AG08395 (cell line): ENCODE measurements around the gene MKI67.
"Not testable (repeated sequence)": the region's sequence is repeated elsewhere in the genome, so short reads cannot be mapped to it uniquely, and the experiment has no call there.

Experiments used
- DNase-seq: peaks from one replicate; pipeline ENCODE4 v3.0.0; 2012; ENCODE audit warnings: mixed read lengths, low spot score

The MKI67 gene

GRCh38 chr10:128150045-128150493 lies 23.8 kb upstream of the MKI67 start:
- peak; percentile 86 for DNase-seq

GRCh38 chr10:128149267-128150014 lies 23.2 kb upstream of the MKI67 start:
- DNase-seq = no peak

- peak; percentile 78 for DNase-seq
These were observed 21.4 kb upstream of the MKI67 start for GRCh38 chr10:128147669-128148068.

- no peak for DNase-seq
These were observed 20.8 kb upstream of the MKI67 start for GRCh38 chr10:128147064-128147463.

- no peak for DNase-seq
These were observed 18.3 kb upstream of the MKI67 start for GRCh38 chr10:128144547-128144946.

- no peak for DNase-seq
These were observed 17.3 kb upstream of the MKI67 start for GRCh38 chr10:128143531-128143930.

GRCh38 chr10:128140425-128140824 lies 14.2 kb upstream of the MKI67 start:
- no peak for DNase-seq

GRCh38 chr10:128138429-128138828 lies 12.2 kb upstream of the MKI67 start:
- DNase-seq = not testable (repeated sequence)

GRCh38 chr10:128137877-128138276 lies 11.7 kb upstream of the MKI67 start:
- DNase-seq = peak; percentile 57

- peak; percentile 31 for DNase-seq
These were observed 3.8 kb upstream of the MKI67 start for GRCh38 chr10:128130051-128130450.

GRCh38 chr10:128128582-128128981 lies 2.4 kb upstream of the MKI67 start:
- DNase-seq = no peak

- no peak for DNase-seq
These were observed 743 bp downstream of the MKI67 start for GRCh38 chr10:128125416-128125943.

GRCh38 chr10:128124813-128125403 lies 1.3 kb downstream of the MKI67 start:
- DNase-seq = peak; percentile 9

GRCh38 chr10:128123846-128124245 lies 2.4 kb downstream of the MKI67 start:
- DNase-seq = no peak

GRCh38 chr10:128122931-128123330 lies 3.3 kb downstream of the MKI67 start:
- no peak for DNase-seq

GRCh38 chr10:128121750-128122412 lies 4.3 kb downstream of the MKI67 start:
- no peak for DNase-seq

- DNase-seq = no peak
These were observed 9.2 kb downstream of the MKI67 start for GRCh38 chr10:128116851-128117615.

- no peak for DNase-seq
These were observed 10.0 kb downstream of the MKI67 start for GRCh38 chr10:128116187-128116586.

GRCh38 chr10:128115356-128115755 lies 10.9 kb downstream of the MKI67 start:
- DNase-seq = no peak

GRCh38 chr10:128114901-128115300 lies 11.3 kb downstream of the MKI67 start:
- DNase-seq = no peak

- DNase-seq = no peak
These were observed 13.2 kb downstream of the MKI67 start for GRCh38 chr10:128113026-128113425.

- DNase-seq = no peak
These were observed 14.5 kb downstream of the MKI67 start for GRCh38 chr10:128111696-128112095.
